ENCODE results near the gene PEAK1. TPM values are rescaled to one million over a fixed set of nuclear protein-coding genes. Genes with fewer than 3 reads are reported as not detected.
A peak's percentile ranks its signal among the peaks of the same experiment; 100 is the strongest.

Gene PEAK1
- total and polyA plus RNA-seq, 3 donors from 2014 or later, result 33.2 to 130 (median 107) TPM

GRCh38 chr15:77420610-77421369 is 886 bp upstream of the PEAK1 start, which contains the start of gene HMG20A:
TSS of gene HMG20A (plus strand) at chr15:77420888. CDS start at chr15:77458408, 37,520 bp downstream.
- no peaks in the 10 kb centered on the region for H3K36me3 ChIP-seq (ENCODE audit: low read depth, missing control alignments)
- H3K27me3 ChIP-seq, result no peaks in the 10 kb centered on the region
- H3K4me1 ChIP-seq, result peaks cover 37% of the 10 kb centered on the region
- H3K27ac ChIP-seq, result peak within 1 kb of the TSS; percentile 89 to 99
- intact Hi-C loops (cut with DNase I; ENCODE audit: low total_unique reads), result loop anchor here (10.0 kb wide), 1 partner anchor 74 kb away; no protein-coding TSS in a partner anchor
- no peaks in the 10 kb centered on the region for H3K9me3 ChIP-seq
- WGBS, 2 donors, result 0% methylated on average over 22 to 25 of the region's 25 CpGs
- DNase-seq, result peak; percentile 75
- peak within 1 kb of the TSS; percentile 71 to 97 for H3K4me3 ChIP-seq
- TF ChIP-seq POLR2A (IDR thresholded peaks at IDR 0.05), result no peak
- no peak for TF ChIP-seq CTCF (IDR thresholded peaks at IDR 0.05)

- intact Hi-C loops (cut with DNase I; ENCODE audit: low total_unique reads), result no loop called here
Measured at GRCh38 chr15:77418966-77419835, 703 bp downstream of the PEAK1 start.

GRCh38 chr15:77418391-77418965 is 1.4 kb downstream of the PEAK1 start:
- Histone ChIP-seq H3K36me3 (ENCODE audit: low read depth, missing control alignments) (no peaks in the 10 kb centered on the region), H3K4me1 (peaks cover 26% of the 10 kb centered on the region), H3K4me3 (peak overlapping the region; percentile 71 to 97), H3K27me3 (no peaks in the 10 kb centered on the region), H3K27ac (peak overlapping the region; percentile 94 to 99), H3K9me3 (no peaks in the 10 kb centered on the region)
- TF ChIP-seq POLR2A (IDR thresholded peaks at IDR 0.05) (no peak), CTCF (IDR thresholded peaks at IDR 0.05) (no peak)
- no peak for DNase-seq
- intact Hi-C loops (cut with DNase I; ENCODE audit: low total_unique reads), result no loop called here
- 24 to 31% methylated on average over 8 of the region's 8 CpGs for WGBS, 2 donors

More at GRCh38 chr15:77418966-77419835, 703 bp downstream of the PEAK1 start:
- peak overlapping the region; percentile 71 to 97 for H3K4me3 ChIP-seq
- peak overlapping the region; percentile 94 to 99 for H3K27ac ChIP-seq
- H3K27me3 ChIP-seq, result no peaks in the 10 kb centered on the region
- WGBS, 2 donors, result 0 to 2% methylated on average over 23 to 27 of the region's 72 CpGs
- TF ChIP-seq CTCF (IDR thresholded peaks at IDR 0.05), result no peak
- no peak for TF ChIP-seq POLR2A (IDR thresholded peaks at IDR 0.05)
- peaks cover 33% of the 10 kb centered on the region for H3K4me1 ChIP-seq
- DNase-seq, result peak; percentile 54
- no peaks in the 10 kb centered on the region for H3K9me3 ChIP-seq
- H3K36me3 ChIP-seq (ENCODE audit: low read depth, missing control alignments), result no peaks in the 10 kb centered on the region

GRCh38 chr15:77417602-77418001 is 2.3 kb downstream of the PEAK1 start:
- no peak for DNase-seq
- Histone ChIP-seq H3K9me3 (no peaks in the 10 kb centered on the region), H3K4me1 (peaks cover 20% of the 10 kb centered on the region), H3K27me3 (no peaks in the 10 kb centered on the region), H3K4me3 (no peak overlapping the region), H3K27ac (no peak overlapping the region), H3K36me3 (ENCODE audit: low read depth, missing control alignments) (no peaks in the 10 kb centered on the region)
- no peak for TF ChIP-seq POLR2A (IDR thresholded peaks at IDR 0.05)
- no peak for TF ChIP-seq CTCF (IDR thresholded peaks at IDR 0.05)
- 61 to 64% methylated on average over 3 of the region's 3 CpGs for WGBS, 2 donors
- intact Hi-C loops (cut with DNase I; ENCODE audit: low total_unique reads), result no loop called here
